Stimulated activated CD8-positive, alpha-beta memory T cell treated with anti-CD3 and anti-CD28 coated beads, Interleukin-2, amount 100 ng/mL, for 48 hours (primary cell): Measurements from ENCODE around the gene CRYBA1.
A peak's percentile ranks its signal among the peaks of the same experiment; 100 is the strongest.
"Not testable (repeated sequence)": the region's sequence is repeated elsewhere in the genome, so short reads cannot be mapped to it uniquely, and the experiment has no call there.

ENCODE experiments used
- DNase-seq, 2 donors: peaks; one replicate each; pipeline ENCODE4 v3.0.0-alpha.2; 2020; ENCODE audit warnings: low read depth in 2 of 2

Gene CRYBA1, protein sequence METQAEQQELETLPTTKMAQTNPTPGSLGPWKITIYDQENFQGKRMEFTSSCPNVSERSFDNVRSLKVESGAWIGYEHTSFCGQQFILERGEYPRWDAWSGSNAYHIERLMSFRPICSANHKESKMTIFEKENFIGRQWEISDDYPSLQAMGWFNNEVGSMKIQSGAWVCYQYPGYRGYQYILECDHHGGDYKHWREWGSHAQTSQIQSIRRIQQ

DNA sequence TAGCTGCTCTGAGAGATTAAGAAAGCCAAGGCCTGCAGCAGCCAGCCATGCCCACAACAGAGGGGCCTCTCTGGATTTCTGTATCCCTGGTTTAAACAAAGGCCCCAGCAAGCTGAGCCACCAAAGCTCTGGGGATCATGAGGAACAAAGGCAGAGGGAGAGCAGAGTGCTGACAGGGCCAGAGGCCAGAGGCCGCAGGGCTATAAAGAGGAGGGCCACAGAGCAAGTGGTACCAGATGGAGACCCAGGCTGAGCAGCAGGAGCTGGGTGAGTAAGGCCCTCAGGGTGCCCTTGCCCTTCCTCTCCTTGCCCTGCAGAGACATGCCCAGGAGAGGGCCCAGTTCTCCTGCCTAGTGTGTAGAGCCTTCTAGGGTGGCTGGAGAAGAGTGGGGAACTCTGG, at the start of gene CRYBA1:
CRYBA1 (plus strand) TSS at position 232 of the 400 bp plus-strand sequence; CDS start at position 237, 5 bp downstream.
- DNase-seq: no peak

DNA sequence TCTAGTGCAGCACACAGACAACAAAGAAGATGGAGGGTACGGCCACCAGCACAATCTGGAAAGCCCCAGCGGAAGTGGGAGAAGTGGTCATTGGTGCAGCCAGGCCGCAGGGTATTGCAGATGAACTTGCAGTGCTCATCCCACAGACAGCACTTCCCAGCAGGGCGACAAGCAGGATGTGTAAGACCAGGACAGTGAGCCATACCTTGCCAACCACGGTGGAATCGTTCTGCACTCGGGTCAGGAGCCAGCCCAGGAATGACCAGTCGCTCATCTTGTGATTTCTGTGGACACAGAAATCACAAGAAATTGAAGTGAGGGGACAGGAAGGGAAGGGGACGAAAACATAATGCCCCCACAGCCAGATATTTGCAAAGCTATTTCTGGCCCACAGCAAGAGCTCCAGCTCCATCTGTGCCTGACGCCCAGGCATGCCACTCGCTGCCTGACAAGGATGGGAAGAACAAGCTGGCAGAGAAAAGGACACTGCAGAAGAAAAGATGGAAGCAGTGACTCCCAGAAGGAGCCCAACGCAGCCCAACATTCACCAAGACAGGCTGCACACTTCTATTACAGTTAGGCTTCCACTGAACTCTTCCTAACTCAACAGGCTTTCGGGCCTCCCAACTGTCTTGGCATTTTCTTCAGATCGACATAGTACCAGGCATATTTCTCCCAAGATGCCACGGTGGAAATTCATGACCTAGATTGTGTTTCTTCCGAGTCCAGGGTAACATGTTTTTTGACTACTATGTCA, 49.0 kb upstream of the CRYBA1 start:
- no peak for DNase-seq

DNA sequence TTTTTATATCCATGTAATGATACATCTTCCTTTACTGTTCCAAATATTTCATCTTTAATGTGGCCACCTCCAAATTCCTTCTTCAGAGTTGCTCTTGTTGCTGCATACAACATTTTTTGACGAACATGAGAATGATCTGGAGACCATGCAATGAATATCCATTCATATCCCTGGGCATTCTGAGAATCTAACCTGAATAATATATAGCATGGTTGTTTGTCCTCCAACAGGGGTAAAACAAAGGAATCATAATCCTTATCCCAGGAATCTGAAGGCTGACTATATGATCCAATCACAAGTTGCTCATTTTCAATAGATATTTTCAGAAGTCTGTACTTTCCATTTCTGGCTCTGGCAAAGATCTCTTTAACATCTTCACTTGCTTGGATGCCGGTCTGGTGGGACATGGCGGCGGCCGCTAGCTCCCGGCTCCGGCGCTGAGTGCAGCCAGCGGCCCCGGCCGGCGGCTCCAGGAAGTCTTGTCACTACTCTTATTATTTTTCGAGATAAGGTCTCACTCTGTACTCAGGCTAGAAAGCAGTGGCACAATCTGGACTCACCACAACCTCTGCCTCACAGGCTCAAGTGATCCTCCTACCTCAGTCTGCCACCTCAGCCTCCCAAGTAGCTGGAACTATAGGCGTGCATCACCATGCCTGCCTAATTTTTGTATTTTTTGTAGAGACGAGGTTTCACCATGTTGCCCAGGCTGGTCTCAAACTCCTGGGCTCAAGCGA, 42.4 kb upstream of the CRYBA1 start:
- not testable (repeated sequence) for DNase-seq

DNA sequence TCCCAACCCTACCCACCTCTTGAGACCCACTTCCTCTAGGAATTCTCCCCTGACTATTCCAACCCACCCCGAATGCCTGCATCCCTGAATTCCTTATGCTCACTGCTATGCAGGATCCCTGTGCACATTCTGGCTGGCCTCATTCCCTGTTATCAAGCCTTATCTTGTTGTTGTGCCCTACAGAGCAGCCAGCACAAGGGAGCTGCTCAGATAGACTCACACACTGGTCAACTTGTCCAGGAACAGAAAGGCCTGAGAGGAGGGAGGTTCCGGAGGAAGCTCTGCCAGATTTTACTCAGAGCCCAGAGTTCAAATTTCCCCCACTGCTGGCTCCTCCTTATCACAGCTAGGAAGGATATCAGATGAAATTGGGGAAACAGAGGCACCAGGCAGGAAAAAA, 41.6 kb upstream of the CRYBA1 start:
- DNase-seq: no peak

DNA sequence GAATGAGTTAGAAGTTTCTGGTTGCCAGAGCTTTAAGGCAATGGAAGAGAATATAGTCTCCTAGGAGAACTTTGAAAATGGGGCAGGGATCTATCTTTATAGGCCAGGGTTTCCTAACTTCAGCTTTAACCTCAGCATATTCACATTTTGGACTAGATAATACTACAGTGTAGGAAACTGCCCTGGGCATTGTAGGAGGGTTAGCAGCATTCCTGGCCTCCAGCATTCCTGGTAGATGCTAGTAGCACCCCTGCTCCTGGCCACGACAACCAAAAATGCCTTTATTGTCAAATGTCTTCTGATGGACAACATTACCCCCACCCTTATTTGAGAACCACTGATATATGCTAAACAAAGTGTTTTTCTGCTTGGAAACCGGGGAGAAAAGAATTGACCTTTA, 38.7 kb upstream of the CRYBA1 start:
- no peak for DNase-seq

DNA sequence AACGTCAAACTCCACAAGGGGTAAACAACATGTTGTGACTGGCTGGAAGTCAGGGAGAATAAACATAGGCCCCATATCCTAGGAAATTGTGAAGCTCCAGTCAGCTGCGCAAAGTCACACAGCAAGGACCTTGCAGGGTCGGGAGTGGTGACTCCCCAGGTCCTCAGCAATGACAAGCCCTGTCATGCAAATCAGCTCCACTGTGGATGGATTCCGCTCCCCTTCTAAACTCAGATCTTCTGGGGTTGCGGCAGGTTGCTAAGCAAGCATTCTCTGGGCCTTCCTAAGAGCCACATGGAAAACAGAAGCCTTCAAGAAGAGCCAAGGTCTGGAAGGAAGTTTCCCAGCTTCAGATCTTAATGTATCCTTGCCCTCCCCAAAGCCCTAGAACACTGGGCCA, 37.6 kb upstream of the CRYBA1 start:
- DNase-seq: no peak

DNA sequence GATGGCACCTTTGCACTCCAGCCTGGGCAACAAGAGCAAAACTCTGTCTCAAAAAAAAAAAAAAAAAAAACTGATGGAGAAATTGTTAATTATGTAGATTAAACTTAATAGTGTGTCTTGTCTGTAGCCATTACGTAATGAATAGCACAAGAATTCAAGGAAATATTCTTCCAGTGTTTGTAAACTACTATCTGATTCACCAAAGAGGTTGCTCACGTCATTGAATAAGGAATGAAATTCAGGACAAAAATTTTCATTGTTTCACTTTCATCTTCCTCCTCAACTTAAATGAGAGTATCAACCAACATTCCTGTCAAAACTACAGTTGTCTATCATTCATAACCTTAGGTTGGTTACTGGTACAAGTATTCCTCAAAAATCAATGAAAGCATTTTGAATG, 35.8 kb upstream of the CRYBA1 start:
- DNase-seq: no peak

DNA sequence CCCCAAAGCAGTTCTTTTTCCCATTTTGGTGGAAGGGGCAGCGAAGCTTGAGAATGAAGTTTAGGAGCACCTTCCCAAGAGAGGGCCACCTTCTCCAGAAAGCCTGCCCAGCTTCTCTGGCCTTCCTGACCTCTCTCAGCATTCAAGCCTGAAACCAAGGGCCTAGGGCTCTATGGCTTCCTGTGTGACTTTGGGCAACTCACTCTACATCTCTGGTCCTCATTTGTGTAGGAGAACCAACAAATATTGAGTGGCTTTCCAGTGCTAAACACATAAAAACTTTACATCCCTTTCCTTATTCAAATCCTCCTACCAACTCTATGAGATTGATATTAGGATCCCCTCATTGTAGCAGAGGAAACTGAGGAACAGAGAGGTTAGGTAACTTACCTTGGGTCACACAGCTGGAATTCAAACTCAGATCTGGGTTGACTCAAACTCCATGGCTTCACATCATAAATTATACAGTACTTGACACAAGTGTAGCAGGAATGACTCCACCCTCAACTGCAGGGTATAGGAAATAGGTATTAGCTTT, 34.5 kb upstream of the CRYBA1 start:
- DNase-seq: no peak

DNA sequence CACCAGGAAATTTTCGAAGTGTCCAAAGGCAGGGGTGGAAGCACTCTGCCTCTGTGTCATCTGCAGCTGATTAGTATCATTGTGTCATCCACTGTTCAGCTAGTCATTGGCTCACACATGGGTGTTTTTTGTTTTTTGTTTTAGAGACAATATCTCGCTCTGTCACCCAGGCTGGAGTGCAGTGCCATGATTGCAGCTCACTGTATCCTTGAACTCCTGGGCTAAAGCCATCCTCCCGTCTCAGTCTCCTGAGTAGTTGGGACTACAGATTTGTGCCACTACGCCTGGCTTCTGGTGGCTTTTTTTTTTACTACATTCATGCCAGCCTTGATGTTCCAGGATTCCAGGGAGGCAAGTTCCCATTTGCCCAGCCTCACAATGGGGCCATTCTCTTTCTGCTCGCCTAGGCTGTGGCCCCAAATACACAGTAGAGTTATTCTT, 34.0 kb upstream of the CRYBA1 start:
- no peak for DNase-seq

DNA sequence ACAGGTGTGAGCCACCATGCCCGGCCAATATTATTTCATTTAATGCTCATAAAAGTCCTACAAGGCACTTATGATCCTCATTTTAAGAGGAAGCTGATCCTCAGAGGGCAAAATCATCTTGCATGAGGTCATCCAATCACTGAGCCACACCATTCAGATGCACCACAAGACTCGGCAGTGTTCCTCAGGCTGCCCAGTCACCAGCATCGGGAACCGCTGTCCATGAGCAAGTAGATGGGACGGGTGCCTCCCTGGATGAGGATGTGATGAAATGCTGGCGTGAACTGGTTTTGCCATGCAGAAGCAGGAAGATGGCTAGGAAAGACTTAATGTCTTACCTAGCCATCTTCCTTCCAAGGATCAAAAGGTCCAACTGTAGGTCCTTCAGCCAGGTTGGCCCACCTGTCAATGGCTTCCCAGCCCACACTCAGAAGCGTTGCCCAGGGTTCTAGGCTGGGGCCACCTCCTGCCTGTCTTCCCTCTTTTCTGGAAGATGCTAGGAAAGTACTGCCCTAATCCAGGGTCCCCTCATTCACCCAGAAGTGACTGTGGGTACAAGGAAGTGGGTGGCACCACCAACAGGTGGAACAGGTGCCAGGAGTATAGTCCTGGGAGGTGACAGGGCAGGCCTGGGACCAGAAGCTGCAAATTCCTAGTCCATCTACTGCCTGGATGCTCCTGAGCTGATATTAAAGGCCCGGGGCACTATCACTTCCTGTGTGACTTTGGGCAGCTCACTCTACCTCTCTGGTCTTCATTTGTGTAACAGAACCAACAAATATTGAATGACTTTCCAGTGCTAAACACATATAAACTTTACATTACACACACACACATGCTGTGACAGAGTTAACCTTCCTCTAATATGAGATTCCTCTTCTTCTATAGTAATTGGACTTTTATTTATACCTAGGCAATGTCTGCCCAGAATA, 32.2 kb upstream of the CRYBA1 start:
- DNase-seq: no peak

DNA sequence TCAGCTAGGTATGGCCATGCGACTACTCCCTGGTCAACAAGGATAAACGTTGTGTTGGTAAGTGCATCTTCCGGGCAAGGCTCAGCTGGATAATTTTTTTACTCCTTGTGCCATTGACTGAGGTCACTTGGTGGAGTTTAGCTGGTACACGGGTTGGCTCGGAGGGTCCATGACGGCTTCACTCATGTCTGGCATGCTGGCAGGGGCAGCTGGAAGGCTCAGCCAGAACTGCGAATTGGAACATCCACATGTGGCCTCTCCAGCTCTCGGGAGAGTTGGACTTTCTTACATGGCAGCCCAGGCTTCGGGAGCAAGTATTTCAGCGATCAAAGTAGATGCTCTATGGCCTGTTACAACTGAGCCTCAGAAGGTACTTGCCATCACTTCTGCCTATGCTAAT, 31.5 kb upstream of the CRYBA1 start:
- no peak for DNase-seq

DNA sequence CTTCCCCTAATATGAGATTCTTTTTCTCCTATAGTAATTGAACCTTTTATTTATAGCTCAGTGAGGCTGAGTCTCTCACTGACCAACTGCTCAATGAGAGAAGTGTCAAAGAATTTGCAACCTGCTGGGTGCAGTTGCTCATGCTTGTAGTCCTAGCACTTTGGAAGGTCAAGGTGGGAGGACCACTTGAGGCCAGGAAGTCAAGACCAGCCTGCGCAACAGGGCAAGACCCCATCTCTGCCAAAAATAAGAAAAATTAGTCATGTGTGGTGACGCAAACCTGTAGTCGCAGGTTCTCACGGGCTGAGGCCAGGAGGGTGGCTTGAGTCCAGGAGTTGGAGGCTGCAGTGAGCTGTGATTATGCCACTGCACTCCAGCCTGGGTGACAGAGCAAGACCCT, 30.9 kb upstream of the CRYBA1 start:
- no peak for DNase-seq

DNA sequence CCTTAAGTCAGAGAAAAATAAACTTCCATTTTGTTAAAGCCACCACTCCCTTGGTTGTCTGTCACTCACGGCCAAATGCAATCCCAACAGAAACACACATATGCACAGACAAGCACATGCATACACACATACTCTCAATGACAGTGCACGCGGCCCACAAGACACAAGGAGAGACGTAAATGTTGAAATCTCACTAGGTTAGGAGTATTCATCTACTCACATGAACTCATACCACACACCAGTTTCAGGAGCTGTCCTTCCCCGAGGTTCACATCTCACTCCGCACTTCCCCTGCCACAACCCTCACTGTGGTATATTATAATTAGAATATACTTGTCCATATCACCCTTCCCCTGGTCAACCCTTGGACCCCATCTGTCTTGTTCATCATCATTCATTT, 30.5 kb upstream of the CRYBA1 start:
- DNase-seq: no peak

DNA sequence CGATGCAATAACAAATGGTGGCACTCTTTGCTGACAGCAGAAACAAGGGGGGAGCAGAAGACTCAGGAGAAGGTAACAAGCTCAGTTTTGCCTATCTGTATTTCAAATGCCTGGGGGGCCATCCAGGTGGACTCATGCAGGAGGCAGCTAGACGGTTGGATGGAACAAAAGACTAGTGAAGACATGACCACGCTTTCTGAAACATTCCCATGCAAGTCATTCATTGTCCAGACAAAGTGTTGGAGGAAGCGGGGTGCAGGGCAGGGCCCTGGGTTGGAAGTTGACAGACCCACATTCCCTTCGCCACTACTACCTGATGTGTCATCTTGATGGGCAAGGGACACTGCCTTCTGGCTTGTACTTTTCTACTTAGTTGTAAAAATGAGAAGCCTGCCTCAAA, 29.8 kb upstream of the CRYBA1 start:
- no peak for DNase-seq

DNA sequence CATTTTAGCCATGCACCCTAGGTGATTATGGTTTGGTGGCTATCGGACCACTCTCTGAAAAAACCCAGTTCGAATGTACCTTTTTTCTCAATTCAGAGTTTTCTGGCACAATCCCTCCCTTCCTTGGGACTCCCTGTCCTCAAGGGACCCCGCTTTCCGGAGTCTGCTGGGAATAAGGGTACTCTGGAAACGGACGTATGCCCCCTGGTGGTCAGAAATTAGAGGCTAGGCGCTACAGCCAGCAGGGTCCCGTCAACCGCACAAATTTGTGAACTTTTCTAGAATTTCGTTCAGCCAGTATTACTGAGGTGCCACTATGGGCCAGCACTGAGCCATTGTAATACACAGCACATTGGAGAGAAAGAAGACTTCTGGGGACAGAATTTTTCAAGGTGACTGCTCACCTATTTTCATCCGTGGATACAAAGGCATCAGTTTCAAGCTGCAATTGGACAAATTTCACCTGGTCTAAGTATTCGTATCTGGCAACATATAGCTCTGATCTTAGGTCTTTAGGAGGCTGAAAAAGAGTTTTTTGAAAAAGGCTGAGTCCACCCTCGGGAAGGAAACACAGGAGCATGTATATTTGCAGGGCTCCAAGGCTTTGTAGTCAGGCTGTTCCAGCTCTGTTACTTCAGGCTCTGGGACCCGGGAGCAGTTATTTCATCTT, 27.1 kb upstream of the CRYBA1 start:
- DNase-seq: peak; percentile 38 to 62

DNA sequence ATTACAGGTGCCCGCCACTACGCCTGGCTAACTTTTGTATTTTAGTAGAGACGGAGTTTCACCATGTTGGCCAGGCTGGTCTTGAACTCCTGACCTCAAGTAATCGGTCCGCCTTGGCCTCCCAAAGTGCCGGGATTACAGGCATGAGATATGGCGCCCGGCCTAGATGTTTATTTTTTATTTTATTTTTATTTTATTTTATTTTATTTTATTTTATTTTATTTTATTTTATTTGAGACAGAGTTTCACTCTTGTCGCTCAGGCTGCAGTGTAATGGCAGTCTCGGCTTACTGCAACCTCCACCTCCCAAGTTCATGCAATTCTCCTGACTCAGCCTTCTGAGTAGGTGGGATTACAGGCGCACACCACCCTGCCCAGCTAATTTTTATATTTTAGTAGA, 25.3 kb upstream of the CRYBA1 start:
- not testable (repeated sequence) for DNase-seq

DNA sequence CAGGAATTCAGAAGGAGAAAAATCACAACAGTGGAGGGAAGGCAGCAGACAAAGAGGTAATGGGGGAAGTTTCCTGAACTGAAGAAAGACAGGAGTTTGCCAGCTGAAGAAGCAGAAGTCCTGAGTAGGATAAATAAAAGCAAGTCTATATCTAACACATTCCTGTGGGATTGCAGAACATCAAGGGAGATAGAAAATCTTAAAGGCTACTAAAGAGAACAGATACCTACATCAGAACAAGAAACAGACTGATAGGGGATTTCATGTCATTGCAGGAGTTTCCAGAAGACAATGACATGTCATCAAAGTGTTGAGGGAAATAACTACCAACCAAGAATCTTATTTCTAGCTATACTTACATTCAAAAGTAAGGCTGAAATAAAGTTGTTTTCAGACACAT, 21.3 kb upstream of the CRYBA1 start:
- no peak for DNase-seq

DNA sequence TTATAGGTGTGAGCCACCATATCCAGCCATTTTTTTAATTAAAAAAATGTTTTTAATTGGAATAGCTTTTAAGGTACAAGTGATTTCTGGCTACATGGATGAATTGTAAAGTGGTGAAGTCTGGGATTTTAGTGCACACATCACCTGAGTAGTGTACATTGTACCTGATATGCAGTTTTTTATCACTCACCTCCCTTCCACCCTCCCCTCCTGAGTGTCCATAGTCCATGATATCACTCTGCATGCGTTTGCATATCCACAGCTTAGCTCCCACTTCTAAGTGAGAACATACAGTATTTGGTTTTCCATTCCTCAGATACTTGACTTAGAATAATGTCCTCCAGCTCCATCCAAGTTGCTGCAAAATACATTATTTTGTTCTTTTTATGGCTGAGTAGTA, 13.4 kb upstream of the CRYBA1 start:
- DNase-seq: no peak

DNA sequence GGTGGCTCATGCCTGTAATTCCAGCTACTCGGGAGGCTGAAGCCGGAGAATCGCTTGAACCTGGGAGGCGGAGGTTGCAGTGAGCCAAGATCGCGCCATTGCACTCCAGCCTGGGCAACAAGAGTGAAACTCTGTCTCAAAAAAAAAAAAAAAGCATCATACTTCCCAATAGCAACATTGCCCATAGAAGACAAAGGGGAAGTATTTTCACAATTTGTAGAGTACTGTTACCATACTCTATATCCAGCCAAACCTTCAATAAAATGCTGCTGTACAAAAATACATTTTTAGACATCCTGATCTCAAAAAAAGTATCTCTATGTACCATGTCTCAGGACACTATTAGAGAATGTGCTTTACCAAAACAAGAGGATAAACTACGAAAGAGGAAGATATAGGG, 11.7 kb upstream of the CRYBA1 start:
- not testable (repeated sequence) for DNase-seq

DNA sequence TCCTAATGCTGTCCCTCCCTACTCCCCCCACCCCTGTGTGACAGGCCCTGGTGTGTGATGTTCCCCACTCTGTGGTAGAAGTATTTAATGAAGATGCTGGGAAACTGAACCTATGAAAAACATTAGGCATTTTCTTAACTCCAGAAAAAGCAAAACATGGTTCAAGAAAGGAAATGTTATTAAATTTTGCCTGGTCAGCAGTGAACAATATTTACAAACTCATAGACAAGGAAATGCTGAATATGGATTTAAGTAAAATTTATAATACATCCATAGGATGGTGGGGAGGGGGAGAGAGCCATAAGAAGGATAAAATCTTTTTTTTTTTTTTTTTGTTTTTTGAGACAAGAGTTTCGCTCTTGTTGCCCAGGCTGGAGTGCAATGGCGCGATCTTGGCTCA, 10.8 kb upstream of the CRYBA1 start:
- DNase-seq: no peak
